ENCODE data around the gene NRDC.

GRCh38 chr1:51926171-51926812 is 47.8 kb upstream of the NRDC start:
- TF ChIP-seq CTCF (IDR thresholded peaks at IDR 0.05), result peak in 1 of 3 experiments; percentile 24
- no peak for TF ChIP-seq POLR2A (IDR thresholded peaks at IDR 0.05)
